ENCODE results near the gene NUP93.

GRCh38 chr16:56774016-56774680 lies 44.2 kb downstream of the NUP93 start:
- TF ChIP-seq CTCF (IDR thresholded peaks at IDR 0.05; ENCODE audit: poor library complexity, severe bottlenecking) = no peak
- TF ChIP-seq EP300 (conservative IDR thresholded peaks at IDR 0.05; ENCODE audit: poor library complexity, severe bottlenecking) = no peak
- TF ChIP-seq POLR2AphosphoS5 (IDR thresholded peaks at IDR 0.05) = no peak
- no peak for TF ChIP-seq TAF1 (IDR thresholded peaks at IDR 0.05; ENCODE audit: low read depth)
- TF ChIP-seq RAD21 (conservative IDR thresholded peaks at IDR 0.05) = no peak
- no peak for TF ChIP-seq MXI1 (conservative IDR thresholded peaks at IDR 0.05; ENCODE audit: poor library complexity, severe bottlenecking)
